ENCODE measurements around the gene OPA3.

DNA sequence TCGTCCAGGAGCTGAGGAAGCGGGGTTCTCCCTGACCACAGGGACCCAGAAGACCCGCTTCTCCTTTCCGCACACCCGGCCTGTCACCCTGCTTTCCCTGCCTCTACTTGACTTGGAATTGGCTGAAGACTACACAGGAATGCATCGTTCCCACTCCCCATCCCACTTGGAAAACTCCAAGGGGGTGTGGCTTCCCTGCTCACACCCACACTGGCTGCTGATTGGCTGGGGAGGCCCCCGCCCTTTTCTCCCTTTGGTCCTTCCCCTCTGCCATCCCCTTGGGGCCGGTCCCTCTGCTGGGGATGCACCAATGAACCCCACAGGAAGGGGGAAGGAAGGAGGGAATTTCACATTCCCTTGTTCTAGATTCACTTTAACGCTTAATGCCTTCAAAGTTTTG lies 58.5 kb downstream of the OPA3 start:
- TF ChIP-seq, protein P1, sequence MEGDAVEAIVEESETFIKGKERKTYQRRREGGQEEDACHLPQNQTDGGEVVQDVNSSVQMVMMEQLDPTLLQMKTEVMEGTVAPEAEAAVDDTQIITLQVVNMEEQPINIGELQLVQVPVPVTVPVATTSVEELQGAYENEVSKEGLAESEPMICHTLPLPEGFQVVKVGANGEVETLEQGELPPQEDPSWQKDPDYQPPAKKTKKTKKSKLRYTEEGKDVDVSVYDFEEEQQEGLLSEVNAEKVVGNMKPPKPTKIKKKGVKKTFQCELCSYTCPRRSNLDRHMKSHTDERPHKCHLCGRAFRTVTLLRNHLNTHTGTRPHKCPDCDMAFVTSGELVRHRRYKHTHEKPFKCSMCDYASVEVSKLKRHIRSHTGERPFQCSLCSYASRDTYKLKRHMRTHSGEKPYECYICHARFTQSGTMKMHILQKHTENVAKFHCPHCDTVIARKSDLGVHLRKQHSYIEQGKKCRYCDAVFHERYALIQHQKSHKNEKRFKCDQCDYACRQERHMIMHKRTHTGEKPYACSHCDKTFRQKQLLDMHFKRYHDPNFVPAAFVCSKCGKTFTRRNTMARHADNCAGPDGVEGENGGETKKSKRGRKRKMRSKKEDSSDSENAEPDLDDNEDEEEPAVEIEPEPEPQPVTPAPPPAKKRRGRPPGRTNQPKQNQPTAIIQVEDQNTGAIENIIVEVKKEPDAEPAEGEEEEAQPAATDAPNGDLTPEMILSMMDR (IDR thresholded peaks at IDR 0.05), result no peak
- no peak for TF ChIP-seq EP300 (IDR thresholded peaks at IDR 0.05)

Measured in ovary (tissue), 3 donors.